Measurements from ENCODE around the gene CASKIN1.

DNA sequence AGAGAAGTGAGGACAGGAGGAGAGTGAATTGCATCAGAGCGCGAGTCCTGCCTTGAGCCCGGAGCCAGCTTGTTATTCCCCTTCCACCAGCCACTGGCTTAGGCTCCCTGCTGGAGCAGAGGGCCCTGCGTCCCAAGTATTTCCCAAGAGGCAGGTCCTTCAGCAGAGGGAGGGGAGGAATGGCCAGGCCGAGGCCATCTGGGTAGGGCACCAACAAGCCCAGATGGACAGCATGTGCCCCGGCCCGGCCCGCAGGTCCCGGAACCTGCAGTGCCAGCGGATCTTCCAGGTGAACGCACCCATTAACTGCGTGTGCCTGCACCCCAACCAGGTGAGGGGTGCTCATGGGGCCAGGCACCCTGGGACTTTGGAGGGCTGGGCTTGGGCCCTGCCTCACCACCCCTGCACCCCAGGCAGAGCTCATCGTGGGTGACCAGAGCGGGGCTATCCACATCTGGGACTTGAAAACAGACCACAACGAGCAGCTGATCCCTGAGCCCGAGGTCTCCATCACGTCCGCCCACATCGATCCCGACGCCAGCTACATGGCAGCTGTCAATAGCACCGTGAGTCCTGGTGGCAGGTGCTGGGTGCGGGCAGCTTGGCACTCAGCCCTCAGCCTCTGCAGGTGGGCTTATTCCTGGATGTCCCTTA lies 10.5 kb upstream of the CASKIN1 start:
- TF ChIP-seq, protein P1, sequence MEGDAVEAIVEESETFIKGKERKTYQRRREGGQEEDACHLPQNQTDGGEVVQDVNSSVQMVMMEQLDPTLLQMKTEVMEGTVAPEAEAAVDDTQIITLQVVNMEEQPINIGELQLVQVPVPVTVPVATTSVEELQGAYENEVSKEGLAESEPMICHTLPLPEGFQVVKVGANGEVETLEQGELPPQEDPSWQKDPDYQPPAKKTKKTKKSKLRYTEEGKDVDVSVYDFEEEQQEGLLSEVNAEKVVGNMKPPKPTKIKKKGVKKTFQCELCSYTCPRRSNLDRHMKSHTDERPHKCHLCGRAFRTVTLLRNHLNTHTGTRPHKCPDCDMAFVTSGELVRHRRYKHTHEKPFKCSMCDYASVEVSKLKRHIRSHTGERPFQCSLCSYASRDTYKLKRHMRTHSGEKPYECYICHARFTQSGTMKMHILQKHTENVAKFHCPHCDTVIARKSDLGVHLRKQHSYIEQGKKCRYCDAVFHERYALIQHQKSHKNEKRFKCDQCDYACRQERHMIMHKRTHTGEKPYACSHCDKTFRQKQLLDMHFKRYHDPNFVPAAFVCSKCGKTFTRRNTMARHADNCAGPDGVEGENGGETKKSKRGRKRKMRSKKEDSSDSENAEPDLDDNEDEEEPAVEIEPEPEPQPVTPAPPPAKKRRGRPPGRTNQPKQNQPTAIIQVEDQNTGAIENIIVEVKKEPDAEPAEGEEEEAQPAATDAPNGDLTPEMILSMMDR (IDR thresholded peaks at IDR 0.05) = no peak
- no peak for TF ChIP-seq POLR2A (IDR thresholded peaks at IDR 0.05)
- TF ChIP-seq EP300 (IDR thresholded peaks at IDR 0.05; ENCODE audit: low read depth) = no peak
- TF ChIP-seq POLR2AphosphoS5 (IDR thresholded peaks at IDR 0.05) = no peak
